OCI-LY1 (cell line): ENCODE data around the gene FAM210B.

ENCODE experiments used
- H2AFZ ChIP-seq: fragments of 200-600 bp; sonication (generic), shearing (Covaris generic); 2 replicates; pipeline ENCODE4 v1.6.0; 2014; ENCODE audit warnings: antibody characterized with exemption, mild to moderate bottlenecking, low read length
- H3F3A ChIP-seq: fragments of 200-600 bp; sonication (generic), shearing (Covaris generic); 2 replicates; pipeline ENCODE4 v1.6.0; 2014; ENCODE audit warnings: mild to moderate bottlenecking, antibody characterized with exemption, low read length, moderate library complexity; ENCODE audit not compliant: insufficient read depth
- H3K27ac ChIP-seq: fragments of 200-600 bp; sonication (generic); 2 replicates; pipeline ENCODE4 v1.5.1; 2014; ENCODE audit warnings: low read length, mixed run types, mild to moderate bottlenecking, low read depth; ENCODE audit not compliant: poor library complexity, severe bottlenecking
- H3K27me3 ChIP-seq: fragments of 200-600 bp; sonication (generic); 2 replicates; pipeline ENCODE4 v1.6.0; 2014; ENCODE audit warnings: antibody characterized with exemption, mild to moderate bottlenecking, low read length, moderate library complexity; ENCODE audit not compliant: insufficient read depth
- H3K36me3 ChIP-seq: fragments of 200-600 bp; sonication (generic); 2 replicates; pipeline ENCODE4 v1.6.1; 2014; ENCODE audit warnings: mild to moderate bottlenecking, antibody characterized with exemption, low read length, moderate library complexity, mixed read lengths; ENCODE audit not compliant: insufficient read depth
- H3K4me1 ChIP-seq: fragments of 200-600 bp; sonication (generic); 2 replicates; pipeline ENCODE4 v1.5.1; 2014; ENCODE audit warnings: mild to moderate bottlenecking, low read length, moderate library complexity; ENCODE audit not compliant: insufficient read depth, severe bottlenecking
- H3K4me2 ChIP-seq: fragments of 200-600 bp; sonication (generic), shearing (Covaris generic); 2 replicates; pipeline ENCODE4 v1.6.1; 2014; ENCODE audit warnings: low read length
- H3K4me3 ChIP-seq: fragments of 200-600 bp; sonication (generic); 2 replicates; pipeline ENCODE4 v1.5.1; 2014; ENCODE audit warnings: low read length, low read depth, mild to moderate bottlenecking, mixed read lengths; ENCODE audit not compliant: poor library complexity, severe bottlenecking
- H3K79me2 ChIP-seq: fragments of 200-600 bp; shearing (Covaris generic); 2 replicates; pipeline ENCODE4 v1.6.1; 2016; ENCODE audit warnings: mixed run types, low read length, mixed read lengths; ENCODE audit not compliant: insufficient read depth
- H3K9ac ChIP-seq: fragments of 200-600 bp; sonication (generic), shearing (Covaris generic); 2 replicates; pipeline ENCODE4 v1.6.1; 2014; ENCODE audit warnings: mild to moderate bottlenecking, low read length, mixed read lengths
- H3K9me2 ChIP-seq: fragments of 200-600 bp; sonication (generic), shearing (Covaris generic); 2 replicates; pipeline ENCODE4 v1.6.1; 2014; ENCODE audit warnings: low read depth, mild to moderate bottlenecking, low read length, mixed read lengths
- H3K9me3 ChIP-seq: fragments of 200-600 bp; shearing (Covaris generic); 2 replicates; pipeline ENCODE4 v1.6.1; 2014; ENCODE audit warnings: low read length, mixed read lengths
- H4K20me1 ChIP-seq: fragments of 200-600 bp; sonication (generic), shearing (Covaris generic); 2 replicates; pipeline ENCODE4 v1.6.0; 2016; ENCODE audit warnings: mild to moderate bottlenecking, low read length; ENCODE audit not compliant: insufficient read depth
- EZH2 ChIP-seq: fragments of 200-600 bp; sonication (generic), shearing (Covaris generic); IDR thresholded peaks from 2 replicates; pipeline ENCODE4 v1.8.0; 2017; ENCODE audit warnings: borderline replicate concordance, mixed run types, mild to moderate bottlenecking, antibody characterized with exemption, low read length, moderate library complexity, mixed read lengths
- TF ChIP-seq, protein P1 (sequence below): fragments of 200-600 bp; sonication (generic), shearing (Covaris generic); IDR thresholded peaks from 2 replicates; pipeline ENCODE4 v1.5.1; 2017; ENCODE audit warnings: mild to moderate bottlenecking, antibody characterized with exemption, low read length, moderate library complexity, mixed read lengths

Gene FAM210B

DNA sequence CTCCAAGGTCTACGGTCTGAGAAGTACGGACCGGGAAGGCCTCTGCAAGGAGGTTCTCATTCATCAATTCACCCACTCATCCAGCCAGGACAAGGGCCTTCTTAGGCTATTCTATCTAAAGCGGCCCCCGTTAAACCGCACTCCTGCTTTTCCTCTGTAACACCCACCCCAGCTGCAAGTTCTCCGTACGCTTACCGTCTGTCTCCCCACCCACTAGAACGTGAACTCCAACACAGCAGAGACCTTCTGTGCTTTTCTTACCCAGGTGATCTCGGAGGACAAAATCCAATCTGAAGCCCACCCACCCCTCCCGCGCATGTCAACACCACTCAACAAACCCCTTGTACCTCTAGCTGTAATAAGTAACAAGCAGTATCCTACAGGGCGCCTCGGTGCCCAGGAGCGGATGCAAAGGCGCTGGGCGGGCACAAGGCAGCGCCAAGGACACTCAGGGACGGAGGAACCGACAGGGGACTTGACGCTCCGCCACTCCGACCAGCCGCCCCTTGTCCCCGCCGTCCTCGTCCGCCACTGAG, 32.9 kb downstream of the FAM210B start:
- H3K27me3 ChIP-seq: no peaks in the 10 kb centered on the region
- H3K4me2 ChIP-seq: peak overlapping the region; percentile 94
- no peaks in the 10 kb centered on the region for H3K9me3 ChIP-seq
- H3K4me1 ChIP-seq: peaks cover 29% of the 10 kb centered on the region
- H3K9me2 ChIP-seq: no peaks in the 10 kb centered on the region
- H2AFZ ChIP-seq: no peak overlapping the region
- peaks cover 65% of the 10 kb centered on the region for H3K36me3 ChIP-seq
- peaks cover 53% of the 10 kb centered on the region for H3K79me2 ChIP-seq
- no peaks in the 10 kb centered on the region for H4K20me1 ChIP-seq
- peak overlapping the region; percentile 95 for H3K9ac ChIP-seq
- peak overlapping the region; percentile 88 for H3K27ac ChIP-seq
- peak overlapping the region; percentile 94 for H3K4me3 ChIP-seq
- no peaks in the 10 kb centered on the region for H3F3A ChIP-seq
- no peak for TF ChIP-seq EZH2

DNA sequence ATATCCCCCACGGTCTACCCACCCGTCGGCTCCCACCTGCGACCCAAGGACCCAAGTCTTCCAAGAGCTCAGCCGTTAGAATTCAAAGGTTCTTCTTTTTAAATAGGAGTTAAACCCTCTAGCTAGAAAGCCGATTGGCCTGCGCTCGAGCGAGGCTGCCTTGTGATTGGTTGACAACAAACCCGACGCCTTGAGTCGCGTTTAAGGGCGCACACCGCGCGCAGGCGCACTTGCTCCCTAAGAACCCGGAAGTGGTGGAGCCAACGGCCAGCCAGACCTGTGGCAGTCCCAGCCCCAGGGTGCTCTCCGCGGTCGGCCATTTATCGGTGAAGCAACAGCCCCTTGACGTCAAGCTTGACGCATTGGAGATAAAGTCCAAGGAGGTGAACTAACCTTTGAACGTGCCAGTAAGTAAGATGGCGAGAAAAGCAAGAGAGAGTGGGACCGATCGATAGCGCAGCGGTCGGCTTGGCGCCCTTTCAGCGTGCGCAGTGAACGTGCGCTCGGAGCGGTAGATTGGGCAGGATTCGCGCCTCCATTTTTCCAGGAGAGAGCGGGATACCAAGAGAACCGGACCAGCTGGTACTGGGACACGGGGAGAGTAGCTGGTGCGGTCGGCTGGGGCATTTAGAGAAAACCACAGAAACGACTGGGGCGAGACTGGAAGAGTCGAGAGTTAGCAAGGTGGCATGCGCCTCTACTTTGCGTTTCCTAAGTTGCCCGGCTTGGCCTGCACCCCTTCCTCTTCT, 33.5 kb downstream of the FAM210B start, which contains the start of the genes AURKA and CSTF1:
AURKA (minus strand) TSS at position 84 of the 749 bp plus-strand sequence. CDS start 4,018 bp downstream, outside the sequence.
CSTF1 (plus strand) TSS at position 514 of the 749 bp plus-strand sequence. CDS start 2,908 bp downstream, outside the sequence.
- H3K27ac ChIP-seq: peak within 1 kb of the TSS; percentile 88
- H3K4me1 ChIP-seq: peaks cover 29% of the 10 kb centered on the region
- no peak within 1 kb of the TSS for H2AFZ ChIP-seq
- peak within 1 kb of the TSS; percentile 94 for H3K4me3 ChIP-seq
- peak within 1 kb of the TSS; percentile 94 for H3K4me2 ChIP-seq
- no peaks in the 10 kb centered on the region for H3K27me3 ChIP-seq
- H3K9ac ChIP-seq: peak within 1 kb of the TSS; percentile 95
- H3K9me2 ChIP-seq: no peaks in the 10 kb centered on the region
- peaks cover 53% of the 10 kb centered on the region for H3K79me2 ChIP-seq
- H4K20me1 ChIP-seq: no peaks in the 10 kb centered on the region
- H3K36me3 ChIP-seq: peaks cover 66% of the 10 kb centered on the region
- H3F3A ChIP-seq: no peaks in the 10 kb centered on the region
- no peak for TF ChIP-seq EZH2
- TF ChIP-seq, protein P1, sequence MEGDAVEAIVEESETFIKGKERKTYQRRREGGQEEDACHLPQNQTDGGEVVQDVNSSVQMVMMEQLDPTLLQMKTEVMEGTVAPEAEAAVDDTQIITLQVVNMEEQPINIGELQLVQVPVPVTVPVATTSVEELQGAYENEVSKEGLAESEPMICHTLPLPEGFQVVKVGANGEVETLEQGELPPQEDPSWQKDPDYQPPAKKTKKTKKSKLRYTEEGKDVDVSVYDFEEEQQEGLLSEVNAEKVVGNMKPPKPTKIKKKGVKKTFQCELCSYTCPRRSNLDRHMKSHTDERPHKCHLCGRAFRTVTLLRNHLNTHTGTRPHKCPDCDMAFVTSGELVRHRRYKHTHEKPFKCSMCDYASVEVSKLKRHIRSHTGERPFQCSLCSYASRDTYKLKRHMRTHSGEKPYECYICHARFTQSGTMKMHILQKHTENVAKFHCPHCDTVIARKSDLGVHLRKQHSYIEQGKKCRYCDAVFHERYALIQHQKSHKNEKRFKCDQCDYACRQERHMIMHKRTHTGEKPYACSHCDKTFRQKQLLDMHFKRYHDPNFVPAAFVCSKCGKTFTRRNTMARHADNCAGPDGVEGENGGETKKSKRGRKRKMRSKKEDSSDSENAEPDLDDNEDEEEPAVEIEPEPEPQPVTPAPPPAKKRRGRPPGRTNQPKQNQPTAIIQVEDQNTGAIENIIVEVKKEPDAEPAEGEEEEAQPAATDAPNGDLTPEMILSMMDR: no peak
- H3K9me3 ChIP-seq: no peaks in the 10 kb centered on the region

DNA sequence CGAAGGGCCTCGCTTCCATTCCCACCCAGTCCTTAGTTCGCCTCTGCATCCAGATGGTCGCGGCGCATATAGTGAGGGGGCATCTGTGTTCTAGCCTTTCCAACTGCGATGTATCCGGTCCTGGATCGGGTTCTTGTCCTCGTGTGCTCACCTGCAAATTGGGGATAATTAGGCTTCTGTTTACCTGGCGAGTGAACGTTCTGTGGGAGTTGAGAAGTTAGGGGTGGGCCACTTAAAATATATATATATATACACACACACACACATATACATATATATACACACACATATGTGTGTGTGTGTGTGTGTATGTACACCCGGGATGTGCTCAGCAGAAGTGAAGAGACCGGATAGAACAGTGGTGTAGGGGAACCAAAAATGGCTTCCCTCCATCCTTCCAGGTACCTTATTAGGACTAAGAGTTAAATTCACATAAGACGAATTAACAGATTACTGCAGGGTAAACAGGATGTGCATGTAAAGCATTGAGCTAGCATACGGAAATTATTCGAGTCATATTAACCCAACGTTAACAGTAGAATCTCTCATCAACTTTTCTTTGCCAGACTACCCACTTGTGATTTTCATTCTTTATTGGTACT, 34.2 kb downstream of the FAM210B start:
- H3K27me3 ChIP-seq: no peaks in the 10 kb centered on the region
- H3K9me2 ChIP-seq: no peaks in the 10 kb centered on the region
- TF ChIP-seq, protein P1: no peak
- TF ChIP-seq EZH2: no peak
- peak overlapping the region; percentile 88 for H3K27ac ChIP-seq
- H2AFZ ChIP-seq: no peak overlapping the region
- peak overlapping the region; percentile 72 for H3K4me2 ChIP-seq
- no peaks in the 10 kb centered on the region for H3F3A ChIP-seq
- H3K79me2 ChIP-seq: peaks cover 51% of the 10 kb centered on the region
- no peaks in the 10 kb centered on the region for H4K20me1 ChIP-seq
- peak overlapping the region; percentile 95 for H3K9ac ChIP-seq
- peaks cover 29% of the 10 kb centered on the region for H3K4me1 ChIP-seq
- no peaks in the 10 kb centered on the region for H3K9me3 ChIP-seq
- H3K36me3 ChIP-seq: peaks cover 66% of the 10 kb centered on the region
- peak overlapping the region; percentile 94 for H3K4me3 ChIP-seq
